ENCODE measurements around the gene DNAJC21. TPM values are rescaled to one million over a fixed set of nuclear protein-coding genes. Genes with fewer than 3 reads are reported as not detected.

Gene DNAJC21
- total and polyA plus RNA-seq, 10 of the 15 experiments (the other 5 are each of a cell fraction or from before 2014, with no cell fraction given) = 9.2 to 53.5 (median 23.7) TPM

- TF ChIP-seq SIX5 (IDR thresholded peaks at IDR 0.05; ENCODE audit: low read depth, low read length, severe bottlenecking) (no peak), SUZ12 (IDR thresholded peaks at IDR 0.05; ENCODE audit: unreplicated experiment) (no peak)
Observed at GRCh38 chr5:34900652-34901051, 28.7 kb upstream of the DNAJC21 start (continued).

GRCh38 chr5:34903260-34903659 lies 26.1 kb upstream of the DNAJC21 start:
- Histone ChIP-seq H3K4me2 (ENCODE audit: control insufficient read depth, insufficient read depth) (no peak overlapping the region), H3K4me1 (ENCODE audit: control insufficient read depth, insufficient read depth, low read length) (no peaks in the 10 kb centered on the region), H3K27ac (ENCODE audit: control insufficient read depth, insufficient read depth) (no peak overlapping the region), H3K36me3 (ENCODE audit: control insufficient read depth in 2 of 2, insufficient read depth in 2 of 2, low read length in 1 of 2) (peaks cover 0 to 4% of the 10 kb centered on the region in 2 experiments; a peak in 1 of 4 replicates), H3K79me2 (ENCODE audit: control insufficient read depth, insufficient read depth, low read length) (no peaks in the 10 kb centered on the region), H3K9me3 (replicated peaks; ENCODE audit: control insufficient read depth, insufficient read depth, low read length) (no peaks in the 10 kb centered on the region), H3K27me3 (replicated peaks in 1 of 2; ENCODE audit: control insufficient read depth in 2 of 2, insufficient read depth in 2 of 2, low read length in 1 of 2) (no peaks in the 10 kb centered on the region), H4K20me1 (ENCODE audit: control insufficient read depth, insufficient read depth) (no peaks in the 10 kb centered on the region), H2AFZ (ENCODE audit: control insufficient read depth, low read depth, low read length) (no peak overlapping the region), H3K4me3 (no peak overlapping the region), H3K9ac (ENCODE audit: control insufficient read depth, insufficient read depth, low read length) (no peak overlapping the region)
- POLR2A ChIA-PET = interaction anchor here (0.7 to 3.1 kb wide), 2 partner anchors 10 to 13 kb away, joined by 3 to 11 read pairs; partner anchors contain the start of genes BRIX1 and RAD1
- intact Hi-C loops (cut with micrococcal nuclease; ENCODE audit: unreplicated experiment) (no loop called here), in situ Hi-C loops (cut with MboI) (loop anchor here (5.0 to 25.0 kb wide), 3 partner anchors 371 to 891 kb away; partner anchors contain the start of gene AMACR)
- SMC1A ChIA-PET (ENCODE audit: uncharacterized antibody, unreplicated experiment) = interaction anchor here (1.0 to 1.3 kb wide), 4 partner anchors 12 to 429 kb away, joined by 3 to 5 read pairs (median 4); partner anchors contain the start of genes BRIX1 and RAD1
- CTCF ChIA-PET = interaction anchor here (0.7 to 3.0 kb wide), 8 partner anchors 21 to 1026 kb away, joined by 3 to 13 read pairs (median 5); partner anchors contain the start of gene DNAJC21
- WGBS (ENCODE audit: insufficient coverage, insufficient replicate concordance, low lambda C conversion rate, missing lambda C conversion rate) = 100% methylated on average over 1 of the region's 1 CpG
- TF ChIP-seq STAT3 (IDR thresholded peaks at IDR 0.05; ENCODE audit: low read depth, low read length) (no peak), HDAC6 (IDR thresholded peaks at IDR 0.05; ENCODE audit: unreplicated experiment) (no peak), NFYA (IDR thresholded peaks at IDR 0.05; ENCODE audit: borderline replicate concordance, low read depth, low read length) (no peak), RUNX3 (IDR thresholded peaks at IDR 0.05; ENCODE audit: low read length) (no peak), YY1 (IDR thresholded peaks at IDR 0.05; ENCODE audit: low read depth, low read length) (no peak), USF2 (IDR thresholded peaks at IDR 0.05; ENCODE audit: borderline replicate concordance, low read depth, low read length) (no peak), CHD2 (IDR thresholded peaks at IDR 0.05; ENCODE audit: borderline replicate concordance, low read depth, low read length) (no peak), NRF1 (conservative IDR thresholded peaks at IDR 0.05; ENCODE audit: low read depth, low read length) (no peak), JUND (IDR thresholded peaks at IDR 0.05; ENCODE audit: low read depth, low read length) (no peak), ZNF217 (IDR thresholded peaks at IDR 0.05) (no peak), ZZZ3 (IDR thresholded peaks at IDR 0.05; ENCODE audit: control insufficient read depth, insufficient read length, low read depth) (no peak), SIN3A (IDR thresholded peaks at IDR 0.05; ENCODE audit: low read depth, low read length) (no peak)
- FAIRE-seq = no peak
- no TSS peak for BruUV-seq (replicated peaks)
- no peak for ATAC-seq
- no peak for DNase-seq (ENCODE audit: low read depth, low spot score)
- RAD21 ChIA-PET (ENCODE audit: unreplicated experiment) = interaction anchor here (1.2 kb wide), 1 partner anchor 380 kb away, joined by 3 read pairs; no protein-coding TSS in a partner anchor
